Endothelial cell of umbilical vein (primary cell): ENCODE data around the gene CTSF.

Source experiments
- EZH2 ChIP-seq: IDR thresholded peaks from 2 replicates; pipeline ENCODE4 v1.6.1; 2012; ENCODE audit warnings: borderline replicate concordance, low read depth, mild to moderate bottlenecking, moderate library complexity, low read length, inconsistent platforms; ENCODE audit not compliant: severe bottlenecking
- JUN ChIP-seq: IDR thresholded peaks from 2 replicates; pipeline ENCODE4 v1.6.1; 2011; ENCODE audit warnings: borderline replicate concordance, low read depth; ENCODE audit not compliant: insufficient read length, insufficient read depth
- MAX ChIP-seq: IDR thresholded peaks from 2 replicates; pipeline ENCODE4 v1.6.1; 2011; ENCODE audit not compliant: insufficient read depth, insufficient read length
- MYC ChIP-seq: IDR thresholded peaks from one replicate; pipeline ENCODE4 v1.6.1; 2011; ENCODE audit warnings: mild to moderate bottlenecking, low read depth, low read length
- POLR2A ChIP-seq: IDR thresholded peaks from 2 replicates; pipeline ENCODE4 v1.6.1; 2012; ENCODE audit warnings: low read depth, mild to moderate bottlenecking, control low read depth, low read length
- POLR2AphosphoS5 ChIP-seq: IDR thresholded peaks from 2 replicates; pipeline ENCODE4 v1.6.1; 2012; ENCODE audit warnings: low read depth, mild to moderate bottlenecking, control low read depth, low read length, moderate library complexity; ENCODE audit not compliant: insufficient read depth
- TF ChIP-seq, protein P1 (sequence below), 2 donors: IDR thresholded peaks; 1 replicate in 1 of 2; 2 replicates in 1 of 2; pipeline ENCODE4 v1.5.1; 2011; ENCODE audit warnings: low read length in 2 of 2, mild to moderate bottlenecking in 2 of 2, moderate library complexity in 2 of 2, control low read depth in 1 of 2, inconsistent platforms in 1 of 2, low read depth in 1 of 2; ENCODE audit not compliant: insufficient read depth in 1 of 2; ENCODE audit errors: extremely low read depth in 1 of 2

GRCh38 chr11:66555416-66555815, 13.0 kb downstream of the CTSF start:
- TF ChIP-seq MAX (no peak), POLR2AphosphoS5 (no peak), JUN (no peak), POLR2A (no peak), EZH2 (no peak), MYC (no peak)
- TF ChIP-seq, protein P1, sequence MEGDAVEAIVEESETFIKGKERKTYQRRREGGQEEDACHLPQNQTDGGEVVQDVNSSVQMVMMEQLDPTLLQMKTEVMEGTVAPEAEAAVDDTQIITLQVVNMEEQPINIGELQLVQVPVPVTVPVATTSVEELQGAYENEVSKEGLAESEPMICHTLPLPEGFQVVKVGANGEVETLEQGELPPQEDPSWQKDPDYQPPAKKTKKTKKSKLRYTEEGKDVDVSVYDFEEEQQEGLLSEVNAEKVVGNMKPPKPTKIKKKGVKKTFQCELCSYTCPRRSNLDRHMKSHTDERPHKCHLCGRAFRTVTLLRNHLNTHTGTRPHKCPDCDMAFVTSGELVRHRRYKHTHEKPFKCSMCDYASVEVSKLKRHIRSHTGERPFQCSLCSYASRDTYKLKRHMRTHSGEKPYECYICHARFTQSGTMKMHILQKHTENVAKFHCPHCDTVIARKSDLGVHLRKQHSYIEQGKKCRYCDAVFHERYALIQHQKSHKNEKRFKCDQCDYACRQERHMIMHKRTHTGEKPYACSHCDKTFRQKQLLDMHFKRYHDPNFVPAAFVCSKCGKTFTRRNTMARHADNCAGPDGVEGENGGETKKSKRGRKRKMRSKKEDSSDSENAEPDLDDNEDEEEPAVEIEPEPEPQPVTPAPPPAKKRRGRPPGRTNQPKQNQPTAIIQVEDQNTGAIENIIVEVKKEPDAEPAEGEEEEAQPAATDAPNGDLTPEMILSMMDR (IDR thresholded peaks at IDR 0.05; ENCODE audit: extremely low read depth in 1 of 2, insufficient read depth in 1 of 2, low read depth in 1 of 2, low read length in 2 of 2), result no peak
